HG02678 (cell line): Measurements from ENCODE around the gene GRAMD1B.
"Not testable (repeated sequence)": the region's sequence is repeated elsewhere in the genome, so short reads cannot be mapped to it uniquely, and the experiment has no call there.

Source experiments
- ATAC-seq: cut with Tn5 transposase; IDR thresholded peaks from one replicate; pipeline ENCODE4 v1.9.1; 2021; ENCODE audit warnings: mild to moderate bottlenecking, moderate library complexity; ENCODE audit not compliant: unreplicated experiment

GRAMD1B gene

GRCh38 chr11:123562158-123562557 lies 132.1 kb downstream of the GRAMD1B start:
- ATAC-seq, result no peak

GRCh38 chr11:123562829-123563228 lies 132.8 kb downstream of the GRAMD1B start:
- ATAC-seq, result no peak

GRCh38 chr11:123564221-123564620 lies 134.2 kb downstream of the GRAMD1B start:
- ATAC-seq, result no peak

- no peak for ATAC-seq
Measured at GRCh38 chr11:123566852-123567251, 136.8 kb downstream of the GRAMD1B start.

GRCh38 chr11:123567466-123567865 lies 137.4 kb downstream of the GRAMD1B start:
- no peak for ATAC-seq

GRCh38 chr11:123568367-123568870 lies 138.3 kb downstream of the GRAMD1B start:
- no peak for ATAC-seq

- no peak for ATAC-seq
Measured at GRCh38 chr11:123569393-123569792, 139.3 kb downstream of the GRAMD1B start.

GRCh38 chr11:123570939-123571580 lies 141.0 kb downstream of the GRAMD1B start:
- ATAC-seq, result no peak

GRCh38 chr11:123572791-123573190 lies 142.7 kb downstream of the GRAMD1B start:
- ATAC-seq, result not testable (repeated sequence)

GRCh38 chr11:123573286-123573685 lies 143.2 kb downstream of the GRAMD1B start:
- no peak for ATAC-seq

- ATAC-seq, result no peak
Measured at GRCh38 chr11:123575441-123575840, 145.4 kb downstream of the GRAMD1B start.

- no peak for ATAC-seq
Measured at GRCh38 chr11:123576082-123576481, 146.0 kb downstream of the GRAMD1B start.

GRCh38 chr11:123576501-123576900 lies 146.4 kb downstream of the GRAMD1B start:
- no peak for ATAC-seq

- ATAC-seq, result peak; percentile 65
Measured at GRCh38 chr11:123577081-123577598, 147.1 kb downstream of the GRAMD1B start.

GRCh38 chr11:123578778-123579481 lies 148.9 kb downstream of the GRAMD1B start:
- no peak for ATAC-seq

GRCh38 chr11:123579482-123579812 lies 149.4 kb downstream of the GRAMD1B start:
- no peak for ATAC-seq

- ATAC-seq, result no peak
Measured at GRCh38 chr11:123580137-123580536, 150.1 kb downstream of the GRAMD1B start.

GRCh38 chr11:123580557-123581275 lies 150.6 kb downstream of the GRAMD1B start:
- ATAC-seq, result peak; percentile 88

- ATAC-seq, result no peak
Measured at GRCh38 chr11:123581651-123582399, 151.8 kb downstream of the GRAMD1B start.

- ATAC-seq, result no peak
Measured at GRCh38 chr11:123582992-123583504, 153.0 kb downstream of the GRAMD1B start.

- no peak for ATAC-seq
Measured at GRCh38 chr11:123584186-123584585, 154.1 kb downstream of the GRAMD1B start.
